ENCODE measurements around the gene SOS1.
A peak's percentile ranks its signal among the peaks of the same experiment; 100 is the strongest.

SOS1 gene

DNA sequence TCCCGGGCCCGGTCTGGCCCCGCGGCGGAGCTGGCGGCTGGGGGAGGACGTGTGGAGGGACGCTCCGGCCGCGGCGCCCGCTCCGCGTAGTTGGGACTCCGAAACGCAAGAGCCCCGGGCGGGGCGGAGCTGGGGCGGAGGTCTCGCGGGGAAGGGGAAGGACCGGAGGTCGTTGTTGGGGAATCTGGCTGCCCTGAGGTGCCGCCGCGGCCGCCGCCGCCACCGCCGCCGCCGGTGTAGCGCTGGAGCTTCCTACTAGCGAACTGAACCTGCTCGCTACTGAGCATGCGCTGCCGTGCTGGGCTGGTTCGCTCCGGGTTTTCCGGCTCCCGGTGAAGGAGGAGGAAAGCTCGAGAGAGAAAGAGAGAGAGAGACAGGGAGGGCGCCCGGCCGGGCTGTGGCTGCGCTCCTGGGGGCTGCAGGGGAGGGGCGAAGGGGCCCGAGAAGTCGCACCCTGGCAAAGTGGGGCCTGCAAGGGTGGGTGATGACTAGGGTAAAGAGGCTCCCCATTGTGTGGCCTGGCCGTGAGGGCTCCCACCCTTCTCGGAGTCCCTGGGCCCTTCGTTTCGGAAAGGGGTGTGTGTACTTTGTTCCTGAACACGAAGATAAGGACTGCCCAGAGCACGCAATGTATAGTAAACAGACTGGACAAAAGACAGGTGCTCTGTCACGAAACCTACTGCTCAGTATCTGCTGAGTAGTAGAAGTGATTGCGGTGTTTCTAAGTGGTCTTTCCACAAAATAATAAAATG is at the start of gene SOS1:
TSS of gene SOS1 (minus strand) at position 281 of the 752 bp plus-strand sequence. CDS start 629 bp downstream, outside the sequence.
- DNase-seq (ENCODE audit: low read depth): peak; percentile 97
- H3K4me3 ChIP-seq (ENCODE audit: low read depth, low read length): peak within 1 kb of the TSS; percentile 72
- TF ChIP-seq, protein P1, sequence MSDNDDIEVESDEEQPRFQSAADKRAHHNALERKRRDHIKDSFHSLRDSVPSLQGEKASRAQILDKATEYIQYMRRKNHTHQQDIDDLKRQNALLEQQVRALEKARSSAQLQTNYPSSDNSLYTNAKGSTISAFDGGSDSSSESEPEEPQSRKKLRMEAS (IDR thresholded peaks at IDR 0.05; ENCODE audit: low read depth, low read length): no peak
- TF ChIP-seq MYC (IDR thresholded peaks at IDR 0.05; ENCODE audit: low read depth, low read length): 0 out of 2 replicates have a peak, but pooled peaks have one; percentile 36
- peak; percentile 83 for TF ChIP-seq POLR2A (IDR thresholded peaks at IDR 0.05; ENCODE audit: extremely low read depth, insufficient read length)
- TF ChIP-seq, protein P2, sequence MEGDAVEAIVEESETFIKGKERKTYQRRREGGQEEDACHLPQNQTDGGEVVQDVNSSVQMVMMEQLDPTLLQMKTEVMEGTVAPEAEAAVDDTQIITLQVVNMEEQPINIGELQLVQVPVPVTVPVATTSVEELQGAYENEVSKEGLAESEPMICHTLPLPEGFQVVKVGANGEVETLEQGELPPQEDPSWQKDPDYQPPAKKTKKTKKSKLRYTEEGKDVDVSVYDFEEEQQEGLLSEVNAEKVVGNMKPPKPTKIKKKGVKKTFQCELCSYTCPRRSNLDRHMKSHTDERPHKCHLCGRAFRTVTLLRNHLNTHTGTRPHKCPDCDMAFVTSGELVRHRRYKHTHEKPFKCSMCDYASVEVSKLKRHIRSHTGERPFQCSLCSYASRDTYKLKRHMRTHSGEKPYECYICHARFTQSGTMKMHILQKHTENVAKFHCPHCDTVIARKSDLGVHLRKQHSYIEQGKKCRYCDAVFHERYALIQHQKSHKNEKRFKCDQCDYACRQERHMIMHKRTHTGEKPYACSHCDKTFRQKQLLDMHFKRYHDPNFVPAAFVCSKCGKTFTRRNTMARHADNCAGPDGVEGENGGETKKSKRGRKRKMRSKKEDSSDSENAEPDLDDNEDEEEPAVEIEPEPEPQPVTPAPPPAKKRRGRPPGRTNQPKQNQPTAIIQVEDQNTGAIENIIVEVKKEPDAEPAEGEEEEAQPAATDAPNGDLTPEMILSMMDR (IDR thresholded peaks at IDR 0.05; ENCODE audit: low read depth, low read length): no peak

DNA sequence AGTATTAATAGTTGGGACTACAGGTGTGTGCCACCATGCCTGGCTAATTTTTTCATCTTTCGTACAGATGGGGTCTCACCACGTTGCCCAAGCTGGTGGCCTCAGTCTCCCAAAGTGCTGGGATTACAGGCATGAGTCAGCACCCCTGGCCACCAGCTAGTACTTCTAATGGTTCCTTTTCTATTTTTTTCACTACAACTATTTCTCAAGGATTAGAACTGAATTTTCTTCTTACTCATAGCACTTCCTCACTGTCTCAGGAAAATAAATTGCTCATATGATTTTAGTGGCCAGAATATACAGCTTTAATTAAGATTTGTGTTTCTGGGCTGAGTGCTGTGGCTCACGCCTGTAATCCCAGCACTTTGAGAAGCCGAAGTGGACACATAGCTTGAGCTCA is 43.2 kb upstream of the SOS1 start:
- DNase-seq (ENCODE audit: low read depth): peak; percentile 17
- no peak overlapping the region for H3K4me3 ChIP-seq (ENCODE audit: low read depth, low read length)
- TF ChIP-seq, protein P2 (IDR thresholded peaks at IDR 0.05; ENCODE audit: low read depth, low read length): no peak
- no peak for TF ChIP-seq POLR2A (IDR thresholded peaks at IDR 0.05; ENCODE audit: extremely low read depth, insufficient read length)
- TF ChIP-seq, protein P1 (IDR thresholded peaks at IDR 0.05; ENCODE audit: low read depth, low read length): no peak
- no peak for TF ChIP-seq MYC (IDR thresholded peaks at IDR 0.05; ENCODE audit: low read depth, low read length)

DNA sequence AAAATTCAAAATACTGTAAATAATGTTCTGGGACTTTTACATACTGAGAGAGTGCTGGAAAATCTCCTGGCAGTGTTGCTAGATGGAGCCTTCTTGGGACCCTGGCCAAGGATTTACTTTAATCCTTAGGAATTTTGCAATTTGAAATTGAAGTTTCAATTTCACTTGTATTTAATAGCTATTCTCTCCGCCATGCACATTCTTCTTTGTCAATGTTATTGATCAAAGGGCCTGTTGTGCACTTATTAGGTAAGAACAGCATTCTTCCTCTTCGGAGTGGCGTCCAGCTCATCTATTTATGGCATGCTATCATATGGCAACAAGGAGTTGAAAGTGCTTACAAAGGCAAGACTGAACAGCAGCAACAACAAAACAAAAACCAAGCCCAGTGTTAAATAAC is 40.1 kb upstream of the SOS1 start:
- TF ChIP-seq, protein P2 (IDR thresholded peaks at IDR 0.05; ENCODE audit: low read depth, low read length): no peak
- TF ChIP-seq MYC (IDR thresholded peaks at IDR 0.05; ENCODE audit: low read depth, low read length) (no peak), POLR2A (IDR thresholded peaks at IDR 0.05; ENCODE audit: extremely low read depth, insufficient read length) (no peak)
- H3K4me3 ChIP-seq (ENCODE audit: low read depth, low read length): no peak overlapping the region
- DNase-seq (ENCODE audit: low read depth): no peak

DNA sequence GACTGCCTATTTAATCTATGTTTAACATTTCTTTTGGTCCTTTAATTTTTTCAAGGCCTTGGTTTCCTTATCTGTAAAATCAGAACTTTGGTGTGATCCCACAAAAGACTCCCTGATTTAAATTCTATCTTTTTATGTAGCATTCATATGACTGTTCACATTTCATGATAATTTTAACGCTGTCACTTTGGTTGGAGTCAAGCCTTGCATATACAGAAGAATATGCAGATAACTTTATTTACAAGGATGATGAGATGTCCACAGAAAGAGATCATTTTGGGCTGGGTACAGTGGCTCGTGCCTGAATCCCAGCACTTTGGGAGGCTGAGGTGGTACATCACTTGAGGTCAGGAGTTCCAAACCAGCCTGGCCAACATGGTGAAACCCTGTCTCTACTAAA is 38.4 kb upstream of the SOS1 start:
- H3K4me3 ChIP-seq (ENCODE audit: low read depth, low read length): no peak overlapping the region
- no peak for DNase-seq (ENCODE audit: low read depth)
- TF ChIP-seq POLR2A (IDR thresholded peaks at IDR 0.05; ENCODE audit: extremely low read depth, insufficient read length): no peak
- TF ChIP-seq MYC (IDR thresholded peaks at IDR 0.05; ENCODE audit: low read depth, low read length): no peak

DNA sequence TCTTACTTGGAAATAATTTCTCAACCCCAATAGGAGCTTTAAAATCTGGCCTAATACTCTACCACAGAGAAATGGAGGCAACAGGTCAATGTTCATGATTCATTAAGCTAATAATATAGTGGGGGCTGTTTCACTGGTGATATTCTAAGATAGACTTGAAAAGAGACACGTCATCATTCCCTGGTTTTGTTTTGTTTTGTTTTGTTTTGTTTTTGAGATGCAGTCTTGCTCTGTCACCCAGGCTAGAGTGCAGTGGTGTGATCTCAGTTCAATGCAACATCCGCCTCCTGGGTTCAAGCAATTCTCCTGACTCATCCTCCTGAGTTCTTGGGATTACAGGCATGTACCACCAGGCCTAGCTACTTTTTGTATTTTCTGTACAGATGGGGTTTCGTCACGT is 37.5 kb upstream of the SOS1 start:
- TF ChIP-seq, protein P2 (IDR thresholded peaks at IDR 0.05; ENCODE audit: low read depth, low read length): no peak
- TF ChIP-seq POLR2A (IDR thresholded peaks at IDR 0.05; ENCODE audit: extremely low read depth, insufficient read length) (no peak), MYC (IDR thresholded peaks at IDR 0.05; ENCODE audit: low read depth, low read length) (no peak)
- TF ChIP-seq, protein P1 (IDR thresholded peaks at IDR 0.05; ENCODE audit: low read depth, low read length): no peak
- H3K4me3 ChIP-seq (ENCODE audit: low read depth, low read length): no peak overlapping the region
- DNase-seq (ENCODE audit: low read depth): no peak

DNA sequence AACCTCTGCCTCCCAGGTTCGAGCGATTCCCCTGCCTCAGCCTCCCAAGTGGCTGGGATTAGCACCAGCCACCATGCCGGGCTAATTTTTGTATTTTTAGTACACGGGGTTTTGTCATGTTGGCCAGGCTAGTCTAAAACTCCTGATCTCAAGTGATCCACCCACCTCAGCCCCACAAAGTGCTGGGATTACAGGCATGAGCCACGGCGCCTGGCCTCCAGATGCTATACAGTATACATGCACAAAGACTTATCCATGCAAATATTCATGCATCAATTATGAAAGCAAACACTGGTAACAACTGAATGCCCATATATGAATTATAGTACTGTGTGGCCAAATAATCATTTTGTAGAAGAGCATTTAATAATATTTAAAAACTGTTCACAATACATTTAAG is 36.0 kb upstream of the SOS1 start:
- no peak overlapping the region for H3K4me3 ChIP-seq (ENCODE audit: low read depth, low read length)
- TF ChIP-seq, protein P2 (IDR thresholded peaks at IDR 0.05; ENCODE audit: low read depth, low read length): no peak
- TF ChIP-seq MYC (IDR thresholded peaks at IDR 0.05; ENCODE audit: low read depth, low read length): no peak
- no peak for TF ChIP-seq POLR2A (IDR thresholded peaks at IDR 0.05; ENCODE audit: extremely low read depth, insufficient read length)
- TF ChIP-seq, protein P1 (IDR thresholded peaks at IDR 0.05; ENCODE audit: low read depth, low read length): no peak
- DNase-seq (ENCODE audit: low read depth): no peak
